ENCODE results near the gene LDLRAD4.

Gene LDLRAD4

DNA sequence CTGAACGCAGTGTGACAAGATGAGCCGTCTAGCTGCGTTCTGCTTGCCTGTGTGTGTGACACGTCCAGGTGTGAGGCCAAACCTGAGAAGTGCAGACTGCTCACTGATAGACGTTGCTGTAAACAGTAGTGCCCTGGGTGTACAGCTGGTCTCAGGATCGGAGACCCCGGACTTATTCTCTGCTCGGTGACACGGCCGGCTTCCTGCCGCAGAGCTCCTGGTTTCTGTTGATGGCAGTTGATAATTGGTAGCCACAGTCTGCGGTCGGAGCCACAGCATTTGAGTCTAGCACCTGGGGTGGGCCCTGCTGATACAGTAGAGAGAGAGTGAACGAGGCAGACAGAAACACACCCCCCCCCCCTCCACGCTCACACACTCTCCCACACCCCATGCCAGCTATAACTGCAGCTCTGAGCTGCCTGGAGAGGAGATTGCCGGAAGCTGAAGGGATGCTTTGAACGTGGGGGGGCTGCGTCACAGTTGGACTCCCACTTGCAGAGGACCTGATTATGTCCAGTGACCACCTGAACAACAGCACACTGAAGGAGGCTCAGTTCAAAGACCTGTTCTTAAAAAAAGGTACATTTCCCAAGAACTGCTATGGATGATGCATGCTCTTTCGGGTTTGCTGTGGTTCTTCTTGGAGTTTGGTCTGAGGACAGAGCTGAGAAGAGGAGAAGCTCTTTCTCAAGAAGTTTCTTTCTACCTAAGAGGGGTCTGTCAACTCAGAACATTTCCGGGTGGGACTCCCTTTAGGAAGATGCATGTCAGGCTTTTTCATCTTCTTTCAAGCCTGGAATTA lies 393.8 kb downstream of the LDLRAD4 start:
- peak; percentile 18 for DNase-seq (ENCODE audit: low read depth, low spot score)

DNA sequence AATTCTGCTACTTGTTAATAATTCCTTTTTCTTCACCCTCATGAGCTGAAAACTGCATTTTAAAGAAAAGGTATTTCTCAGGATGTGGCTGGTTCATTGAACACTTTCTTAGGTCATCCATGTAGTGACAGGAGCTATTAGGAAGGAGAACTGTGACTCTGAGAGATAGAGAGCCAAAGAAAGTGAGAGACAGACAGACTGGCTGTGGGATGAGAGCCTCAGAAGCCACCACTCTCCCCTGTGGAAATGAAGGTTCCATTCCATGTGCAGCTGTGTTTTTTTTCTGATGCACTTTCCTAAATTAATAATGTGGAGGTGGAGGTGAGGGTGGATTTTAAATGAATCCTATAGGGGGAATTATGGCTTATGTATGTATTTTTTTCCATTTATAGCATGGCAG lies 394.5 kb downstream of the LDLRAD4 start:
- DNase-seq (ENCODE audit: low read depth, low spot score), result no peak

DNA sequence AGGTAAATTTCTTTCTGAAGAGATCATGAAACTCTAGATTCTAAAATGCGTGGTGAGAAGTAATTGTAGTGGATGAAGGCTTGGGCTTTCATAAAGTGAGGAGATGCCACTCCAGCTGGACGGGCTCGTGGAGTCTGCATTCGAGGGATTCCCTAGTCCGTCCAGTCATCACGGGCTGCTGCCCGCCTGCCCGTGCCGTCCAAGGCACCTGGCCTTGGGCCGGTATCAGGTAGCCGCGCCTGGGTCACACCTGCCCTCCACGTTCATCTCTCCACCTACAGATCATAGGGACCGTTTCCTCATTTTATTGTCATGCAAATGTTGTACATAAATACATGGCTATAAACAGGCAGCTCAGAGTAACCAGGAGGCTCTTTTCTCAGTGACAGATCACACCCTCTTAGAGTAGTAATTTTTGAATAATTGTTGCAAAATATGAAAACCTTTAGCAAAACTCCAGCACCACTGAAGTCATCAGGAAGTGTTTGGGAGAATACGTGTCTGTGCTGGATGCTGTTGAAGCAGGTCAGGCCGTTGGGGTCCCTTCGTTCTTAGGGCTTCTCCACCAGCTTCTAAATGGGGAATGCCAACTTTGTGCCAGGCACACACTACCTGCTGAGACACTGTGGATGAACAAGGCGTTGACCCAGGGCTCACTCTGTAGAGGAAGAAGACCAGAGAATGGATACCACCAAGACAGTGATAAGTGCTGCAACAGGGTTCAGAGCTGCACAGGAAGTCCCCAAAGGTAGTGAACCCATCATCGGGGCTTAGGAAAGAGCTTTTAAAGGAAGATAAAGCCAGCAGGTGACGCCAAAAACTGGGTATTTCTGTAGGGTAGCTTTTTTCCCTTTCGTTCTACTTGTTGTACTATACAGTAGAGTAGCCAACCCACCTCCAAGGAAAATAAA lies 395.3 kb downstream of the LDLRAD4 start:
- DNase-seq (ENCODE audit: low read depth, low spot score), result no peak

DNA sequence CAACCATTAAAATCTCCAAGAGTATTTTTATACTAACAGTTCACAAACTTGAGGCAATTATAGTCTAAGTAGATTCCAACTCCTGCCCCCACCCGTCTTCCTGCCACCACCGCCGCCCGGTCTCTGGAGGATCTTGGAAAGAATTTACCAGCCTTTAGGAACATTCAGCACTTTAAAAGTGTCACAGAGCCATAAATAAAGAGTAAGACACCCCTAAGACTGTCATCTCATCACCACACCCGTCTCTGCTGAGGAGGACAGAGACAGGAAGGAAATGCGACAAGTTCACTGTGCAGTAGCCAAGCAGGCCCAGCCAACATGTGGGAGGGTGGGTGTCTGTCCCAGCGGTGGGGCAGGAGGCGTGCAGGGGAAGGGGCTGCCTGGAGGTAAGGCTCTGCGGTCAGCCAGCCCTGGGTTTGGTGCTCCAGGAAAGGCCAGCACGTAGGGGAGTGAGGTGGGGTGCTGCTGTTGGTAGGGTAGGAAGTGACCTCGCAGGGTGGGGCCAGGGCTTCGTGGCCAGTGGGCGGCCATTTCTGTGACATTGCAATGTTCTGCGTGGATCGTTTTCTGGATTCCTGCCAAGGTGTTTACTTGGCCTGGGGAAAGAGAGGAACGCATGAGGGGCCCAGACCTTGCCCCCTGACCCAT lies 396.2 kb downstream of the LDLRAD4 start:
- DNase-seq (ENCODE audit: low read depth, low spot score), result no peak

DNA sequence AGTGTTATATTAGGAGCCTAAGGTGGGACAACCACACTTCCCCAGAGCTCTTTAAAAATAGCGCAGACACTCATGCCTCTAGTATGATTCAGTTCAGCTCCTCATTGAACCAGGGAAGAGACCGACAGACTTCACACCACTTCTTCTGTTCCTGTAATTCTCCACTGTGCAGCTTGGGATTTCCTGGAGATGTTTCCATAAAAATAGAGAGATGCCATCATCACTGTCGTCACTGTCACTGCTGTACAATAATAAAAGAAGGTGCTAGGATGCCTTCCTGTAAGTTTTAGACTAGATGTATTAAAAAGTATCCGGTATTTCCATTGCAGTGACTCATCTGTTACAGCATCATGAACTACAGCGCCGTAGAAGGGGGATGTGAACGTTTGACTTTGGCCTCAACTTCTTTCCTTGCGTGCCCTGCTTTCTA lies 396.9 kb downstream of the LDLRAD4 start:
- DNase-seq (ENCODE audit: low read depth, low spot score), result no peak

DNA sequence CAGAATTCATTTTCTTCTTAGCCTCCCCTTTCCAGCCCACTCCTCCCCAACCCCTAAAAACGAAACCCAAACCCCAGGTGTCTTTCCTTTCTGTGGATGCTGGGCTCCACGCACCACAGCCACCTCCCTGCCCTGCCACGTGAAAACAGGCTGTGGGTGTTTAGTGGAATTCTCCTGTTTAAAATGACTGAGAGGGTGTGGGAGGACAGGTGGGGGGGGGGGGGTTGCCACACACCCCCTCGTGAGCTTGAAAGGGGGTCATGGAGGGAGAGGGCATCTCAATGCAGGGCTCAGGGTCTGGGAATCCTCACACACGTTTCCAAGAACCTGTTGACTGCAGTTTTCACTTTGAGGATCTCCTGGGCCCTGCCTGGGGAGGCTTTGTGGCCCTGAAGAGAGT lies 397.5 kb downstream of the LDLRAD4 start:
- DNase-seq (ENCODE audit: low read depth, low spot score), result no peak

DNA sequence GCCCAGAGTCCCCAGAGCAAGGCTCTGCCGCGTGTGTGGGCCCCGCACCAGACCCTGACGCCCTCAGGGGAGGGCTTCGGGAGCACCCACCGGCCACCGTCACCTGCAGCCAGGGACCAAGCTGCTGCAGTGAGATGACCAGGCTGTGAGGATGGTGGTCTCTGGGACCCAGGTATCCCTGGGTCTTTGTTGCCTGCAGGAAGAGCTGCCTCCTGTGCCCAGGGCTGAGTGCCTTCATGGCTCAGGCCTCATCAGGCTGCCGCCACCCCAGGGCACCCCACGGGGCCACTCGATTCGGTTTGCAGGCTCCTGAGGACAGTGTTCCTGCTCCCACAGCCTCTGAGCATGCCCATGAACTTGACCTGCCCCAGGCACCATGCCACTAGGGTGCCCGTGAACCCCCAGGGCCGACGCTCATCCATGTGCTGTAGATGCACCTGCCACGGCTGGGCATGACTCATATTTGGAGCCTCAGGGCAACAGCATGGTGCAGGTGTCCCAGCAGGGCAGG lies 398.0 kb downstream of the LDLRAD4 start:
- DNase-seq (ENCODE audit: low read depth, low spot score), result no peak

DNA sequence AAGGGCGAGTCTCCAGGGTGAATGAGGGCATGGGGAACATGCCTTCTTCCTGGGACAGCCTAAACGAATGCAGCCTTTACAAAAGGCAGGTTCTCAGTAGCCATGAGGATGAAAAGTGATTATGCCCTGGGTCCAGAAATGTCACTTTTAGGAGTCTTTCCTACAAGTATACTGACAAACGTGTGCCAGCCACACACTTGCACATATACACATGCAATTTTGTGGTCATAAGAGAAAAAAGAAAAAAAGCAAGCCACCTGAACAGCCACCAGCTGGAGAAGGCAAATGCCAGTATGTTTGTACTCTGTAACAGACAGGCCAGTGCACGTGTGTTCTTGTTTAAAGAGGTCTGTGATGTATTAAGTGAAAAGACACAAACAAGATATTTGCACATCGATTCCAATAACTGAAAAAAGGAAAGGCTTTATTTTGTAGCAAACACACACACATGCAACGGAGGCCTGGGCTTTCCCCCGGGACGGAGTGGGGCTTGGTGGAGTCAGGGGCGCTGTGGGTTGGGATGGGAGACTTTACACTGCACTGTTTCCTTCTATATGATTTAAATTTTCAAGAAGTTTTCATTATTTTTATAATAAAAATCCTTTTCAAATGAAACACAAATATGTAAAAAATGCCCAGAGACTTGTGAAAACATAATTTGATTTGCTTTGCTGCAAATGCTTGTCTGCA lies 399.4 kb downstream of the LDLRAD4 start:
- DNase-seq (ENCODE audit: low read depth, low spot score), result no peak

DNA sequence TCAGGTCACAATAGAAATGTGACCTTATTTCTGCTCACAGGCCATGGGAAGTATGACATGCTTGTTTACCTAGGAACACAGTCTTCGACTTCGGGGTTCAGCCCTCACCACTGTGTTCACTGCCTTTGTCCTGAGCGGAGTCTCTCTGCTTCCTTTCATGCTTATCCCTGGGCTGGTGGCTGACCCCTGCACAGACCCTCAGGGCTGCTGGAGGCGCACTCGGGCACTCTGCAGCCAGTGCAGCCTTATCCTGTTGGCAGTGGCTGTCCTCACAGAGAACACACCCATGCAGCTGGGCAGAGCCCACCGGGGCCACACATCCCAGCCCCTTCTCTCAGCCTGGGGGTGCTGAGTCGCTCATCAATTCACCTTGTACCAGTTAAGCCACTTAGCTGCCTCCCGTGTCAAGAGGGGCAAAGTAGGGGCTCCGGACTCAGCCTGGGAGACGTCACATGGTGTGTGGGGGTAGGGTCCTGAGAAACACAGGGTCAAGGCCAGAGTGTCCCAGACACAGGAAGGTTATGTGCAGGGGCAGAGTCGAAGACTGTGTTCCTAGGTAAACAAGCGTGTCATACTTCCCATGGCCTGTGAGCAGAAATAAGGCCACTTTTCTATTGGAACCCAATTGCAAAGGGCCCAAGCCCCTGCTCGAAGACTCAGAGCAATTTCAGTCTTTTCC lies 400.3 kb downstream of the LDLRAD4 start:
- no peak for DNase-seq (ENCODE audit: low read depth, low spot score)

DNA sequence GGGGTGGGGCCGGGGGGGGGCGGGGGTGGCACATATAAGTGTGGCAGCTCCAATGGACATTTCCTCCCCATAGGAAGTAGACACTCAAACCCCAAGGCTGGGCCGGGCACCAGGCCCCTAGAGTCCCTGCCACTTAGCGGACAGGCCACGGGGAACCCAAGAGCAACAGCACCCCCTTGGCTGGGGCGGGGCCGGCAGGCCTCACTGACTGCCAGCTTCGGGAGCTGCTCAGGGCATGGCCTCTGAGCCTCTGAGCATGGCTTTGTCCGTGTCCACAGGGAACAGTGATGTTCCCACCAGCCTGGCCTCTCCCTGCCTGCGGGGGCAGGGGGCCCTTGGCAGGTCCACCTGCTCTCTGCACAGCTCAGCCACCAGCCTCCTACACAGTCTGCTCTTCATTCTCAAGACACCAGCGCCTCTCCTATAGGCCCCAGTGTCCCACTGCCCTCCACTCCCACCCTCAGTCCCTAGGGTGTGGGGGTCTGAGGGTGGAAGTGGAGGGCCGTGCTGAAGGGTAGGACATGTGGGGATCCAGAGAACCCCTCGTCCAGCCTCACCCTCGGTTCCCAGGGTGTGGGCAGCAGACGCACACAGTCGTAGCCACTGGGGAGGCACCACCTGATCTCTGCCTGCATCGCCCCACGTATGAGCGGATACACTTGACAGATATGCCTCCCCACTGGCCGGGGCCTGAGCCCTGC lies 401.1 kb downstream of the LDLRAD4 start:
- DNase-seq (ENCODE audit: low read depth, low spot score), result no peak

DNA sequence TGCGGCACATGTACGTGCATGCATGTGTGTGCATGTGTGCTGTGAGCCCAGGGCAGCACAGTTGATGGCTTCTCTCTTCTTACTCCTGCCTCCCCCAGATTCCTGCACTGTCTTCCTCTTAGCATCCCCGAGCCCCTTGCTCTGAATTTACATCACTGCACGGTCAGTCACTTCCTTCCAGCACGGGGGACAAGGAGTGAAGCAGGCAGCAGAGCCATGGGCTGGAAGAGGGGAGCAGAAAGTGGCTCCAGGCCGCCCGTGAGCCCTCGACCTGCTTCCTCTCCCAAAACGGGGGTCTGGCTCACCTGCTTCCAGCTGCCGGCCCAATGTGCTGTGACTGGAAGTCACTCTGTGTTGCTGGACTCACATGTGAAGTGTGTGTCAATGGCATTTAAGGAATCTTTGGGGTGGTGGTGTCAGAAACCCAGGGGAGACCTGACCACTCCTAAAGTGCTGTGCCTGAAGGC lies 401.7 kb downstream of the LDLRAD4 start:
- DNase-seq (ENCODE audit: low read depth, low spot score), result no peak

DNA sequence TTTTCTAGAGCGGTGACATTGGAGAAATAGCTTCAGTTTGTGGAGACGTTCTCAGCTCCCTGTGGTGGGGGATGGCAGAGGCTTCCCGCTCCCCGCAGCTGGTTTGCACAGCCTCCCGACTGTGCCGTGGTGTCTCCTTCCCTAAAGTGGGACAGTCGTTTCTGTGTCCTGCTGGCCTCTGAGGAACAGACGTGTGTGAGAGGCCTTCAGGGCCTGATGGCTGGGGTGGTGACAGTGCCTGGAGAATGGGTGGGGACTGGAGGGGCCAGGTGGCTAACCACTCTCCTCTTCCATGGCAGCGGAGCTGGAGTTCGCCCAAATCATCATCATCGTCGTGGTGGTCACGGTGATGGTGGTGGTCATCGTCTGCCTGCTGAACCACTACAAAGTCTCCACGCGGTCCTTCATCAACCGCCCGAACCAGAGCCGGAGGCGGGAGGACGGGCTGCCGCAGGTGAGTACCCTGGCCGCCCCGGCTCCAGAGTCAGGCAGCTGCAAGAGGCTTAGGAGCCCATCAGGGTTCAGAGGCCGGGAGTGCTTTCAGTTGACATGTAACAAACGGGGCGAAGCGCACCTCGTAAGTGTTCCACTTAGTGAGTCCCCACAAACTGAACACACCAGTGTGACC lies 402.4 kb downstream of the LDLRAD4 start:
- DNase-seq (ENCODE audit: low read depth, low spot score), result no peak

DNA sequence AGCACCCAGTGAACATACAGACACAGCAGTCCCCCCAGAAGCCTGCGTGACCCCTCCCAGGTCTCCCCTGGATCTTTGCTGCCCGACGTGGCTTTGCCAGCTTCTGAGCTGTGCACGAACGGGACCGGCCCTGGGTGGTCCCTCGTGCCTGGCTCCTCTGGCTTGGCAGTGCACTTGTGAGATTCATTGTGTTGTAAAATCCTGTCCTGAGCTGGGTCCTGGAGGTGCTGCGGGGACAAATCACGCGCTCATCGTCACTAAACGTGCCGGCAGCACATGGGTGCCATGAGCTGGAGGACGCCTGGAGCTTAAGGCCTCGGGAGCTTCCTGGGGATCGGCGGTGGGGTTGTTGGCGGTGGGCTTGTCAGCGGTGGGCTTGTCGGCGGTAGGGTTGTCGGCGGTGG lies 402.9 kb downstream of the LDLRAD4 start:
- DNase-seq (ENCODE audit: low read depth, low spot score), result no peak

DNA sequence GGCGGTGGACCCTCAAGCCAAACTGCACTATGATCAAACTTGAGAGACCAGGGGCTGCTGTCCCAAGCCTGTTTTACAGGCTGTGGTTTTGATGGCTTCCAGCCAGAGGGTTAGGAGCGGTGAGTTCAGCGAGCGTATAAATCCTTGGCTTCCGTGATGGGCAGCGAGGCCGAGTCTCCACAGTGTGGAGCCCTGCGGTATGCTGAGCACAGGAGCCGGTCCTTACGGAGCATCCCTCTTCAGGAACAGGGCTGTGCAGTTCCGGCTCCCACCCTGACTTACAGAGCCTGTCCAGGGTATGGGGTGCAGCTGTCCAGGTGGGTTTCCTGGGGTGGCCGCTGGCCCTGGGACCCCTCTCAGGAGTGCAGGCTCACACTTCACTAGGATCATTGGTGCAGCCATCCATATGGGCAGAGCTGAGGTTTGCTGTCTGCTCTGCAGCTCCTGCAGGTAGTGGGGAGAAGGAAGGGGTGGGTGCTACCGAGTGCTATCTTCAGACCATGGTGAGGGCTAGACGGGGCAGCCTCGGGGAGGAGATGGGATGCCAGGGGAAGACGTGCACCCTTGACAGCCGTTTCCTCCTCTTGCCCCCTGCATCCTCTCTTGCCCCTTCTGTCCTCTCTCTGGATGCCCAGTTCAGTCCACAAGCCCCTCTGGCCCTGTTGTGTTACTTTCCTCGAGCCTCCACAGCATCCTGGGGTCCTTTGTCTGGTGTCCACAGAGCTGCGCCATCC lies 403.5 kb downstream of the LDLRAD4 start:
- DNase-seq (ENCODE audit: low read depth, low spot score), result no peak

DNA sequence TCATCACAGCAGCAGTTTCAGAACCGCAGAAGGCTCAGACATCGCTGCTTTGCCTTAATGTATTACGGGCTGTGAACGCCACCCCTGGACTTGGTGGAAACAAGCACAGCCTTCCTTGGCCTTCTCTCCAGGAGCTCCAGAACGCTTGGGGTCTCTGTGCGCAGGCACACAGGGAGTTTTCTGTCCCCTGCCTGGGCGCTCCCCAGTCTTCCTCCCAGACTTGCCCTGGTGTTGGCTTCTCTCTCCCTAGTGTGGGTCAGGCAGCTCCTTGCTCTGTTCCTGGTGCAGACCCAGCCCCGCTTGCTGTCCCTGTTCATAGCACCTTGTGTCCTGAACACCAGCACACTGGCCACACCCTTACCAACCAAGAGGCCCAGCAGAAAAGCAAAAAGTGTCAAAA lies 404.2 kb downstream of the LDLRAD4 start:
- no peak for DNase-seq (ENCODE audit: low read depth, low spot score)

DNA sequence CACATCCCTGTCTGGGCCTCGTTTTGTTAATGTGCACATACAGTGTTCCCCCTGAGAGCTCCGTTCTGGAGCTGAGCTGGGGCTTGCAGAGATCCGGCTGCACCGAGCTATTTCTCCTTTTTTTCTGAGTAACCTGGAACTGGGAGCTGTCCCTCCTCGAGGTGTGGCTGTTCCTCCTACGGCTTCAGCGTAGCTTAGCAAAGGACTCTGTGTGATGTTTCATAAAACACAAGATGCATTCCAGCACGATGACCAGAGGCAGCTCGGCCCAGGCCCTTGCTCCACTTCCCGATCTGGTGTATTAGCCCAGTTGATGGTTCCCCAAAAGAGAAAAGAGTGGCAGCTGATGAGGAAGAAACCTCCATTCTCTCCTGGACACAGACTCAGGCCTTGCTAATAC lies 404.8 kb downstream of the LDLRAD4 start:
- no peak for DNase-seq (ENCODE audit: low read depth, low spot score)

DNA sequence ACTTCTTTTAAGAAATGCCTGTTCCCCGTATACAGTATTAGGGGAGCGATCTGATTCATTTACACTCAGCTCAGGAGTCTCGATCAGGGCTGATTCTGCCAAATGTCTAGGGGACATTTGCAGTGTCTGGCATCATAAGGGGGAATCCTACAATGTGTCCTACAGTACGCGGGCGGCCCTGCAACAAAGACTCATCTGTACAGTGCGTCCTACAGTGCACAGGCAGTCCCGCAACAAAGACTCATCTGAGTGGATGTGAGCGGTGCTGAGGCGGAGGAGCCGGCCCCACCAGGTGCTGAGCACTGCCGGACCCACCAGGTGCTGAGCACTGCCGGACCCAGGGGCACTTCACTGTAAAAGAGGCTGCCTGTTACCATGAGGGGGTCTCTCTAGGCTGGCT lies 405.3 kb downstream of the LDLRAD4 start:
- no peak for DNase-seq (ENCODE audit: low read depth, low spot score)

DNA sequence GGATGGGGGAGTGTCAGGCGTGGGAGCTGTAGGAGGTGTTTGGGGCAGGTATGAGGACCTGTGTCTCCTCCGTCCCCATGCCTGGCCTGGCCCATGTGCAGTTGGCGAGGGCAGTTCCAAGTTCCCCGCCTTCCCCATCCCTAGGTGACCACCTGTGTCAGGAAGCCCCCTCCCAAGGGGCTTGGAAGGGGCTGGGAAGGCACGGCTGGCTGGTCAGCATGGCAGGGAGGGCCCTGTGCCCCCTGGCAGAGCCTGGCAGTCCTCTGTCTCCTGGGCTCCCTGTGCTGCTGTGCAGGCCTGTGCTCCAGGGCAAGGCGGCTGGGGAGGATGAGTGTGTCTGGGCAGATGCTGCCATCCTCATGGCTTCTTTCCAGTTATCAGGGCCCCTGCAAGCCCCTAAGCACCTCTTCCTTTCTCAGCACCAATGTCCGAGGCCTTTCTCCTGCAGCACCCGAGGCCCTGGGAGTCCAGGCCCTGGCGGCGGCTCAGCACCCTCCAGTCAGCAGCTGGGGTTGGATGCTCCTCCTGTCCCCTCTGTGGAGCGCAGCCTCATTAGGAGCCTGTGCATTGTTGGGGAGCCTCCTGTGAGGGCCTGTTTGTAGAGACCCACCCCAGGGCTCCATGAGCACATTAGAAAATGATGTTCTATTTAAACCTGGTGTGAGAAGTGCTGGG lies 406.1 kb downstream of the LDLRAD4 start:
- DNase-seq (ENCODE audit: low read depth, low spot score), result no peak
